DOHH2 (cell line): ENCODE data around the gene CLCN7.

Experiments
- H3F3A ChIP-seq: fragments of 200-600 bp; sonication (generic), shearing (Covaris generic); 2 replicates; pipeline ENCODE4 v1.6.0; 2016; ENCODE audit warnings: antibody characterized with exemption, mild to moderate bottlenecking; ENCODE audit not compliant: control insufficient read depth, insufficient read depth
- H3K27ac ChIP-seq: fragments of 200-600 bp; sonication (generic); 2 replicates; pipeline ENCODE4 v1.5.1; 2014; ENCODE audit warnings: low read depth, mild to moderate bottlenecking, low read length, moderate library complexity
- H3K27me3 ChIP-seq: fragments of 200-600 bp; sonication (generic); 2 replicates; pipeline ENCODE4 v1.6.1; 2014; ENCODE audit warnings: mild to moderate bottlenecking, low read length, mixed read lengths; ENCODE audit not compliant: control insufficient read depth
- H3K36me3 ChIP-seq: fragments of 200-600 bp; sonication (generic); 2 replicates; pipeline ENCODE4 v1.6.1; 2014; ENCODE audit warnings: mild to moderate bottlenecking, low read length, moderate library complexity, mixed read lengths; ENCODE audit not compliant: control insufficient read depth
- H3K4me1 ChIP-seq: fragments of 200-600 bp; sonication (generic); 2 replicates; pipeline ENCODE4 v1.6.1; 2014; ENCODE audit warnings: mild to moderate bottlenecking, low read length, mixed read lengths; ENCODE audit not compliant: control insufficient read depth
- H3K4me2 ChIP-seq: fragments of 200-600 bp; sonication (generic); 2 replicates; pipeline ENCODE4 v1.6.0; 2014; ENCODE audit warnings: mild to moderate bottlenecking, low read length, moderate library complexity
- H3K4me3 ChIP-seq: fragments of 200-600 bp; sonication (generic); 2 replicates; pipeline ENCODE4 v1.5.1; 2014; ENCODE audit warnings: mild to moderate bottlenecking, low read length, mixed read lengths
- H3K79me2 ChIP-seq: fragments of 200-600 bp; sonication (generic); 2 replicates; pipeline ENCODE4 v1.6.1; 2014; ENCODE audit warnings: mild to moderate bottlenecking, low read length, mixed read lengths; ENCODE audit not compliant: control insufficient read depth
- H3K9me2 ChIP-seq: fragments of 200-600 bp; sonication (generic); replicated peaks from 2 replicates; pipeline ENCODE4 v1.6.1; 2014; ENCODE audit warnings: mild to moderate bottlenecking, low read length, mixed read lengths; ENCODE audit not compliant: control insufficient read depth
- H3K9me3 ChIP-seq: fragments of 200-600 bp; sonication (generic); 2 replicates; pipeline ENCODE4 v1.6.1; 2014; ENCODE audit warnings: antibody characterized with exemption, low read length, mixed read lengths; ENCODE audit not compliant: control insufficient read depth, insufficient read depth
- H4K20me1 ChIP-seq: fragments of 200-600 bp; sonication (generic); 2 replicates; pipeline ENCODE4 v1.6.0; 2014; ENCODE audit warnings: low read depth, mild to moderate bottlenecking, antibody characterized with exemption, low read length, moderate library complexity; ENCODE audit not compliant: control insufficient read depth, insufficient read depth
- CTCF ChIP-seq: fragments of 200-600 bp; sonication (generic); IDR thresholded peaks from one replicate; pipeline ENCODE4 v1.5.1; 2014; ENCODE audit warnings: antibody characterized with exemption, mild to moderate bottlenecking, low read depth, low read length; ENCODE audit not compliant: poor library complexity, severe bottlenecking
- EZH2phosphoT487 ChIP-seq: fragments of 200-600 bp; sonication (generic); IDR thresholded peaks from 2 replicates; pipeline ENCODE4 v1.6.1; 2017; ENCODE audit warnings: borderline replicate concordance, mild to moderate bottlenecking, antibody characterized with exemption, low read length, moderate library complexity, mixed read lengths

CLCN7 gene

DNA sequence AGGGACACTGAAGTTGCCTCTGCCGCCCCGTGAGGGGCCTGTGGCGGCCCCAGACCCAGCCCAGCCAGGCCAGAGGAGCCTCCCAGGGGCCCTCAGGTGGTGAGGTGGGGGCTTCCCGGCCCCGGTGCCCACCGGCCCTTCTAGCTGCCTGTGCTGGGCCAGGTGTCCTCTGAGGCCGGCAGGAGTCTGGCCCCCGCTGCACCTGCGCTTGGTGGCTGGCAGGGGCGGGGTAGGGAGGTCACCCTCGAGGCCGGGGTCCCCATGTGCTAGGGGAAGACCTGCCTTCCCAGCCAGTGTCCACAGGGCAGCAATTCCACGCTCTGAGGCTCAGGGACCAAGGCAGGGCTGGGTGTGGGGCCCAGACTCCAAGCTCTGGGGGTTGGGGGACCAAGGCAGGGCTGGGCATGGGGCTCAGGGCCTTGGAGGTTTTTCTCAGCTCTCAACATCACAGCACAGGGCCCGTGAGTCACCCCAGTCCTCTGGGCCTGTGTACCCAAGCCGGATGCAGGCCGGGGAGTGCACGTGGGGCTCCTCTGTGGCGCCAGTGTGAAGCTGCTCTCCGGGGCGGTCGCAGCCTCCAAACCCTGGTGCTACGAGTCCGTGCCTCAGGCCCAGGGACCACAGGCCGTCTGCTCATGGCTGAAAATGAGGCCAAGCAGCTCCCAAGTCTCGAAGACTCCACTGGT, 29.2 kb downstream of the CLCN7 start:
- no peak overlapping the region for H3K4me3 ChIP-seq
- H3K9me2 ChIP-seq: no peaks in the 10 kb centered on the region
- H3K27me3 ChIP-seq: no peaks in the 10 kb centered on the region
- H3K4me2 ChIP-seq: no peak overlapping the region
- TF ChIP-seq EZH2phosphoT487: no peak
- TF ChIP-seq CTCF: no peak
- peaks cover 8% of the 10 kb centered on the region; the same call in 1 of the 2 replicates for H3K36me3 ChIP-seq
- H3F3A ChIP-seq: no peaks in the 10 kb centered on the region
- no peaks in the 10 kb centered on the region for H3K79me2 ChIP-seq
- no peaks in the 10 kb centered on the region for H3K9me3 ChIP-seq
- no peaks in the 10 kb centered on the region for H4K20me1 ChIP-seq
- H3K4me1 ChIP-seq: no peaks in the 10 kb centered on the region
- H3K27ac ChIP-seq: no peak overlapping the region

DNA sequence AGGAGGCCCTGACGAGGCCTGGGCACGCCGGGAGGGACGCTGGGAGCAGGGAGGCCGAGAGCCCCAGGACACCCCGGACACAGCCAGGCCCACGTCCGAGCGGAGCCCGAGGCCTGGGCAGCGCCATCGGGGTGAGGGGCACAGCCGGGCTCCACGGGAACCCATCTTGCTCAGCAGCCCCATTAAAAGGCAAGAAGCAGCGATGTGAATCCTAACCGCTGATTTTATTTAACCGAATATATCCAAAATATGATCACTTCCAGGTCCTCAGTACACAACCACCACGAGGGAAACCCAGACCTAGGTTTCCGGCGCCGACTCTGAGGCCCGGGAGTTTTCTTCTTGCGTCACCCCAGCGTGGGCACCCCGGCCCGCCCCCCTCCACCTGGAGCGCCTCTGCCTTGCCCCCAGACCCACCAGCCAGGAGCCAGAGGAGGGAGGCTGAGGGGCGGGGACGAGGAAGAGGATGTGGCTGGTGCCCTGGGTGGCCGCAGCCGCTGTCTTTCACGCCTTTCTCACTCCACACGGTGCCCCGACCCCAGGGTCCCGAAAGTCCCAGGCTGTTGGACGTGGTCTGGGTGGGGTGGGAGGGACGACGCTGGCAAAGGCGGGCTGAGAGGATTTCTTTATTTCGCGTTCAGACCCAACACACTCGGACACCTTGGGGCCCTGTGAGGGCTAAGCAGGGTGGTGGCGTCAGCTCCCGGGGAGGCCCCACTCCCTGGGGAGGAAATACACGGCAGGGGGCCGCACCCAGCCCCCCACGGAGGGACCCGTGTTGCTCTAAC, 29.9 kb downstream of the CLCN7 start:
- H3K4me1 ChIP-seq: no peaks in the 10 kb centered on the region
- no peak overlapping the region for H3K4me2 ChIP-seq
- TF ChIP-seq CTCF (no peak), EZH2phosphoT487 (no peak)
- no peaks in the 10 kb centered on the region for H3K9me3 ChIP-seq
- no peaks in the 10 kb centered on the region for H4K20me1 ChIP-seq
- H3K27ac ChIP-seq: no peak overlapping the region
- no peaks in the 10 kb centered on the region for H3K9me2 ChIP-seq
- H3K79me2 ChIP-seq: no peaks in the 10 kb centered on the region
- no peaks in the 10 kb centered on the region for H3F3A ChIP-seq
- H3K27me3 ChIP-seq: no peaks in the 10 kb centered on the region
- H3K36me3 ChIP-seq: peaks cover 8% of the 10 kb centered on the region; the same call in 1 of the 2 replicates
- no peak overlapping the region for H3K4me3 ChIP-seq

GRCh38 chr16:1443980-1444729, 30.7 kb downstream of the CLCN7 start, which contains the start of gene CCDC154:
CCDC154 (minus strand) TSS chr16:1444556; CDS start chr16:1444322, 234 bp downstream.
- Histone ChIP-seq H3K9me3 (no peaks in the 10 kb centered on the region), H4K20me1 (no peaks in the 10 kb centered on the region), H3K4me1 (no peaks in the 10 kb centered on the region), H3K36me3 (peaks cover 8% of the 10 kb centered on the region; the same call in 1 of the 2 replicates), H3K4me3 (no peak within 1 kb of the TSS), H3F3A (no peaks in the 10 kb centered on the region), H3K27ac (no peak within 1 kb of the TSS), H3K79me2 (no peaks in the 10 kb centered on the region), H3K27me3 (no peaks in the 10 kb centered on the region), H3K9me2 (no peaks in the 10 kb centered on the region), H3K4me2 (no peak within 1 kb of the TSS)
- TF ChIP-seq CTCF (no peak), EZH2phosphoT487 (no peak)
